Measurements from ENCODE around the gene ECT2. TPM values are rescaled to one million over a fixed set of nuclear protein-coding genes. Genes with fewer than 3 reads are reported as not detected.

The ECT2 gene
- total and polyA plus RNA-seq, 2 of the 8 experiments (the other 6 are each of a cell fraction or from before 2014, with no cell fraction given), result 19.5 to 88.7 TPM

- CTCF ChIA-PET (ENCODE audit: partially characterized antibody), result interaction anchor here (0.8 to 5.0 kb wide), 3 partner anchors 27 to 88 kb away, joined by 3 to 34 read pairs (median 3); no protein-coding TSS in a partner anchor
- FAIRE-seq (no peak), DNase-seq (ENCODE audit: low read depth in 1 of 2, low spot score in 2 of 2) (no peak)
- POLR2A ChIA-PET (ENCODE audit: partially characterized antibody), result interaction anchor here (1.1 kb wide), 1 partner anchor 9 kb away, joined by 3 read pairs; no protein-coding TSS in a partner anchor
- Histone ChIP-seq H3K18ac (ENCODE audit: extremely low read depth, low read length) (no peak overlapping the region), H4K20me1 (replicated peaks in 1 of 2; ENCODE audit: control insufficient read depth in 1 of 2, insufficient read depth in 2 of 2, low read length in 2 of 2) (no peaks in the 10 kb centered on the region), H2BK12ac (ENCODE audit: low read depth, low read length) (no peak overlapping the region), H3K4me3 (ENCODE audit: extremely low read depth in 1 of 4, insufficient read depth in 2 of 4, low read depth in 3 of 4, low read length in 4 of 4) (no peak overlapping the region), H3K79me1 (ENCODE audit: low read depth, low read length) (no peaks in the 10 kb centered on the region), H3K9me3 (ENCODE audit: insufficient read depth in 2 of 2, low read depth in 1 of 2, low read length in 1 of 2) (no peaks in the 10 kb centered on the region), H3K27me3 (replicated peaks in 1 of 4; ENCODE audit: control insufficient read depth in 3 of 4, extremely low read depth in 1 of 4, insufficient read depth in 3 of 4, low read length in 3 of 4) (no peaks in the 10 kb centered on the region), H3K27ac (ENCODE audit: low read depth, low read length) (no peak overlapping the region), H3K4me1 (replicated peaks in 1 of 4; ENCODE audit: control insufficient read depth in 3 of 4, insufficient read depth in 4 of 4, low read length in 3 of 4) (peaks cover 0 to 4% (median 0%) of the 10 kb centered on the region in 4 experiments; a peak in 2 of 7 replicates), H2BK120ac (replicated peaks; ENCODE audit: low read depth, low read length) (no peak overlapping the region), H2BK20ac (ENCODE audit: low read length) (no peak overlapping the region), H4K5ac (ENCODE audit: insufficient read length, low read depth, low read length) (no peak overlapping the region), H4K91ac (replicated peaks; ENCODE audit: insufficient read length, low read length) (no peak overlapping the region), H2AFZ (ENCODE audit: low read length) (no peak overlapping the region; the same call in 1 of the 2 replicates), H2AK5ac (ENCODE audit: low read depth, low read length) (no peak overlapping the region), H3K56ac (replicated peaks; ENCODE audit: insufficient read length, low read depth, low read length) (no peak overlapping the region), H3K23ac (ENCODE audit: insufficient read length) (no peak overlapping the region), H3K23me2 (ENCODE audit: low read depth, low read length) (no peaks in the 10 kb centered on the region), H3K14ac (ENCODE audit: insufficient read length) (no peak overlapping the region), H3K4ac (replicated peaks; ENCODE audit: insufficient read length, low read depth, low read length) (no peak overlapping the region), H2BK15ac (ENCODE audit: low read length) (no peak overlapping the region), H3K9ac (replicated peaks in 1 of 4; ENCODE audit: extremely low read depth in 1 of 4, low read depth in 3 of 4, low read length in 3 of 4) (no peak overlapping the region), H3K36me3 (ENCODE audit: control insufficient read depth in 2 of 4, insufficient read depth in 4 of 4, low read length in 3 of 4) (no peaks in the 10 kb centered on the region), H2BK5ac (ENCODE audit: low read depth, low read length) (no peak overlapping the region), H3K79me2 (ENCODE audit: control insufficient read depth in 1 of 2, insufficient read depth in 2 of 2, low read length in 2 of 2) (peaks cover 4 to 7% of the 10 kb centered on the region in 2 experiments; a peak in 3 of 4 replicates), H3K4me2 (ENCODE audit: insufficient read depth in 1 of 2, low read depth in 2 of 2, low read length in 2 of 2) (no peak overlapping the region), H4K8ac (ENCODE audit: extremely low read depth, insufficient read depth, low read length) (no peak overlapping the region)
- 67 to 100% methylated on average over 1 to 2 of the region's 2 CpGs for WGBS, 2 experiments (ENCODE audit: extremely low coverage in 1 of 2, insufficient coverage in 1 of 2, insufficient read length in 1 of 2, insufficient replicate concordance in 2 of 2, low coverage in 1 of 2, low lambda C conversion rate in 2 of 2, missing lambda C conversion rate in 1 of 2)
- no peak for TF ChIP-seq POU5F1 (IDR thresholded peaks at IDR 0.05; ENCODE audit: low read depth, low read length)
- no peak for TF ChIP-seq CREB1 (IDR thresholded peaks at IDR 0.05)
- TF ChIP-seq JUN (IDR thresholded peaks at IDR 0.05; ENCODE audit: low read depth, low read length), result no peak
- TF ChIP-seq EZH2 (IDR thresholded peaks at IDR 0.05; ENCODE audit: low read depth, low read length, severe bottlenecking), result no peak
- TF ChIP-seq KDM5A (IDR thresholded peaks at IDR 0.05; ENCODE audit: low read length), result no peak
- no peak for TF ChIP-seq HDAC6 (IDR thresholded peaks at IDR 0.05; ENCODE audit: low read depth, low read length)
- no peak for TF ChIP-seq BCL11A (IDR thresholded peaks at IDR 0.05; ENCODE audit: low read depth in 2 of 2, low read length in 2 of 2)
- TF ChIP-seq RNF2 (IDR thresholded peaks at IDR 0.05; ENCODE audit: borderline replicate concordance, low read depth, low read length, missing control alignments, poor library complexity, severe bottlenecking), result no peak
- TF ChIP-seq SP2 (IDR thresholded peaks at IDR 0.05; ENCODE audit: low read length), result no peak
- no peak for TF ChIP-seq CTBP2 (IDR thresholded peaks at IDR 0.05; ENCODE audit: borderline replicate concordance, insufficient read depth, insufficient read length, low read length)
- TF ChIP-seq JUND (IDR thresholded peaks at IDR 0.05; ENCODE audit: low read length), result no peak
- TF ChIP-seq ATF3 (IDR thresholded peaks at IDR 0.05; ENCODE audit: insufficient read depth, low read depth, low read length), result no peak
- no peak for TF ChIP-seq TBP (IDR thresholded peaks at IDR 0.05; ENCODE audit: low read depth, low read length)
- no peak for TF ChIP-seq POLR2A (IDR thresholded peaks at IDR 0.05; ENCODE audit: control extremely low read depth in 1 of 2, low read depth in 2 of 2, low read length in 2 of 2)
Measured at GRCh38 chr3:172746475-172746874, 4.1 kb upstream of the ECT2 start.
